HAP-1 (cell line): ENCODE results near the gene NFATC1.

ENCODE experiments used
- DNase-seq, 2 experiments: peaks; one replicate each; pipeline ENCODE4 v3.0.0-alpha.2; 2016 to 2020; ENCODE audit warnings: low spot score in 2 of 2
- H3K27me3 ChIP-seq: fragments of 250-450 bp; sonication (Bioruptor Pico); 2 replicates; pipeline ENCODE4 v1.5.1; 2020; ENCODE audit warnings: low read depth, mild to moderate bottlenecking, moderate library complexity
- H3K36me3 ChIP-seq: fragments of 250-450 bp; sonication (Bioruptor Pico); replicated peaks from 2 replicates; pipeline ENCODE4 v1.5.1; 2020; ENCODE audit warnings: mild to moderate bottlenecking
- H3K4me1 ChIP-seq: fragments of 250-450 bp; sonication (Bioruptor Pico); 2 replicates; pipeline ENCODE4 v1.5.1; 2020; ENCODE audit warnings: mild to moderate bottlenecking
- H3K4me3 ChIP-seq: fragments of 250-450 bp; sonication (Bioruptor Pico); 2 replicates; pipeline ENCODE4 v1.5.1; 2020; ENCODE audit warnings: mild to moderate bottlenecking, moderate library complexity
- H3K9me3 ChIP-seq: fragments of 250-450 bp; sonication (Bioruptor Pico); 2 replicates; pipeline ENCODE4 v1.5.1; 2020; ENCODE audit warnings: mild to moderate bottlenecking, moderate library complexity
- in situ Hi-C: fragments of 300-500 bp; cut with MboI; formaldehyde crosslinking; loops from 3 replicates; pipeline ENCODE4 v1.14.3; 2020; ENCODE audit warnings: low sequenced_read_pairs, inconsistent platforms, mixed read lengths

NFATC1 gene

DNA sequence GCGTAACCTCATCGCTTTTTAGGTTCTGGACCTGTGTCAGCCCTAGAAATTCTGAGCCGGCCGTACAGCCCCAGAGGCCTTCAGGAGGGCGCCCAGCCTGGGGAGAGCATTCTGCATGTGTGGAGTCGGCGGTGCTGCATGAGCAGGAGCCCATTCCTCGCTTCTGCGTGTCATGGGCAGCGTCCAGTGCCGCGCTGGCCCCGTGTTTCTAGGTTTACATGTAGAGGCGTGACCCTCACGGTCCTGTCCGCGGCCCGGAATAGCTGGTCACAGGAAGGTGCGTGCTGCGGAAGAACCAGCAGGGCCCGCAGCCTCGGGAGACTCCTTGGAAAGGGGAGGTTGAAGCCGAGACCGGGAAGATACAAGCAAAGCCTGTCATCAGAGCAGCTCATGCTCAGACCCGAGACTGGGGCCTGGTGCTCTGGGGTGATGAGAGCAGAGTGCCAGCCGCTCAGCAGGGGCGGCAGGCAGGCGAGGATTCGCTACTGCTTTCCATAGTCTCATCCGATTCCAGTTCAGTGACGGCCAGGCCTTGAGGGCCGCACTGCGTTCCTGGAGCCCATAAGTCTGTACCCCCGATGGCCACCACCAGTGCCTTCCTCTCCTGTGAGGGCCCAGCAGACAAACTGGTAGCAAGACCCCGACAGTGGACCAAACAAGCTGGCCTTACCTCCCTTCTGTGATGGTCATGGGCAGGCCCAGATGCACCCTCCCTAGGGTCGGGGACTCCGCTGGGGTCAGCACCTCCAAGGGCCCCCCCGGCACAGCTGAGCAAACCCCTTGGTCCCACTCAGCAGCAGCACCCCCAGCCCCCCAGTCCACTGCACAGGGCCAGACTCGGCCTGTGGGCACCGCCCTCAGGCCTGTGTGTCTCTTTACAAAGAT, 15.6 kb upstream of the NFATC1 start:
- H3K27me3 ChIP-seq = no peaks in the 10 kb centered on the region
- H3K36me3 ChIP-seq = no peaks in the 10 kb centered on the region
- DNase-seq = no peak

GRCh38 chr18:79380816-79381806, 14.6 kb upstream of the NFATC1 start:
- Histone ChIP-seq H3K9me3 (no peaks in the 10 kb centered on the region), H3K4me1 (no peaks in the 10 kb centered on the region), H3K27me3 (no peaks in the 10 kb centered on the region), H3K36me3 (no peaks in the 10 kb centered on the region), H3K4me3 (no peak overlapping the region)
- DNase-seq = peak; percentile 44 to 87
- in situ Hi-C loops = no loop called here

More for the DNA sequence above, 15.6 kb upstream of the NFATC1 start:
- Histone ChIP-seq H3K4me1 (no peaks in the 10 kb centered on the region), H3K4me3 (no peak overlapping the region), H3K9me3 (no peaks in the 10 kb centered on the region)
- in situ Hi-C loops = loop anchor here (10.0 kb wide), 1 partner anchor 265 kb away; no protein-coding TSS in a partner anchor

DNA sequence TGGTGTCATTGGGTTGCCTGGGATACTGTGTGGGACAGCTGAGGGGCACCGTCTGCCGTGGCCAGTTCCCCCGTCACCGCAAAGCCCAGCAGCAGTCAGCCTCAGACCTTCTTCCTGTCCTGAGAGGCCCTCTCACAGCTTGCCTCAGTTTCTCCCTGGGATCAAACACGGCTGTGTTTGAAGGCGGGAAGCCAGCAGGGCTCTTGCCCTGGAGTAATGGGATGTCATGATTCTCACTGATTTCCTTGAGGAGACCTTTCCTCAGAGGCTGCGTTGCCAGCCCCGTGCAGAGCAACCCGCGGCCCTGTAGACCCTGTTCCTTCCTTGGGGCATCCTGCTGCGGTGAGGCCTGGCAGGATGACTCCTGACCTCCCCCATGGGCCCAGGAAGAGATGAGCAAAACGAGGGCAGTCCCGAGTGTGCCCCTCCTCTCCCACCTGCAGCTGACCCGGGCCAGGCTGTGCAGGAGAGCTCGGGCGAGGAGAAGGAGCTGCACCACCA, 13.9 kb upstream of the NFATC1 start:
- no peaks in the 10 kb centered on the region for H3K27me3 ChIP-seq
- no peak for DNase-seq
- no peaks in the 10 kb centered on the region for H3K36me3 ChIP-seq
- H3K9me3 ChIP-seq = no peaks in the 10 kb centered on the region
- in situ Hi-C loops = no loop called here
- no peaks in the 10 kb centered on the region for H3K4me1 ChIP-seq
- no peak overlapping the region for H3K4me3 ChIP-seq

DNA sequence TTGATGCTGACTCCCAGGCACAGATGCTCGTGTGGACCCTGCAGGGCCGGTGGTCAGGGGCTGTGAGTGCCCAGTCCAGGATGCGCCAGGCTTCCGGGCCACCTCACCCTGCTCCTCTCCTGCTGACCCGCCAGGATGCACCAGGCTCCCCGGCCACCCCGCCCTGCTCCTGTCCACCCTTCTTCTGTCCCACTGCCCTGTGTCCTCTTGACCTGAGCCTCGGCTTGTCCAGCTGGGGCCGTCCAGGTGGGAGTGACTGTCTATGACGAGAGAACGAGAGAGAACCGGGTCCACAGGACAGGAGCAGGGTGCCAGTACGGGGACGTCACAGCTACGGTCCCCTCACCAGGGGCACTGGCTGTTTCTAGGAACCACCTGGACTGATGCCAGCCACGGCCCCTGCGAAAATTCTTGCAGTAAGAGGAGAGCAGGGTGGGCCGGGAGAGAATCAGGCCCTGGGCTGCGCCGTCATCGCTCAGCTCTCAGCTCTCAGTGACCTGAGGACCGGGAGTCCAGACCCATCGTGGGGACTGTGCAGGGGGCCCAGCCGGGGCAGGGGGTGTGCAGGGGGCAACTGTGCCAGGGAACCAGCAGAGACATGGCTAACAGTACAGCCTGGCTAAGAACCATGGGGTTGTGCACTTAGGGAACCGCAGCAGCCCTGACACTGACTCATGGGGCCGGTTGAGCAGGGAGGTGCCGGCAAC, 12.9 kb upstream of the NFATC1 start:
- Histone ChIP-seq H3K4me3 (no peak overlapping the region), H3K4me1 (no peaks in the 10 kb centered on the region)
- in situ Hi-C loops = no loop called here

DNA sequence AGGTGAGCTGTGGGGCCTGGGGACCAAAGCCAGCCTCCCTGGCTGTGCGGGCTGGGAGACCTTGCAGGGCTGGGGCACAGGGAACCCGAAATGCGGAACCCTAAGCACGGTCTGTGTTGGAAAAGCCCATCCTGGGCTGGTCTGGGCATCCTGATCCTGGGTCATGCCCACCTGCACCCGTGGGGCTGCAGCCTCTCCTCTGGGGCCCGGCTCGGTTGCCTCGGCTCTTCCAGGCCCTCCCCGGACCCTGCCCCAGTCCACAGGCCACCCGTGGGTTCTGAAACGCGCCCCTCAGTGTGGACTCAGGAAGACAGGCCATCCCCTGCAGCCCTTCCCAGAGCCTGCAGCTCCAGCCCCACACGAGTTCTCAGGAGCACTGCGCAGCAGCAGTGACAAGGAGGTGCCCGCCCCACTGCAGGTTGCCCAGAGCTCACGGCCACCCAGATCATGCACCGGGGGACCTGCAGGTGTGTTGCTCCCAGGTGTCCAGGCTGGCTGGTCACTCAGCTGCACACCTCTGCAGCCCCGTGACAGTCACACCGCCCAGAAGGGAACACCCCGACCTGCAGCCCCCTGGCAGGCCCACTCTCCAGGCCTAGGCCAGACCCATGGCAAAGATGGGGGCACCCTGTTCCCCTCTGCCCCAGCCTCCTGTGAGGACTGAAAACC, 12.2 kb upstream of the NFATC1 start:
- H3K4me1 ChIP-seq = no peaks in the 10 kb centered on the region
- no peaks in the 10 kb centered on the region for H3K36me3 ChIP-seq
- no peaks in the 10 kb centered on the region for H3K27me3 ChIP-seq
- H3K4me3 ChIP-seq = no peak overlapping the region
- no peak for DNase-seq
- in situ Hi-C loops = no loop called here
- no peaks in the 10 kb centered on the region for H3K9me3 ChIP-seq

More for the DNA sequence above, 12.9 kb upstream of the NFATC1 start:
- no peak for DNase-seq
- Histone ChIP-seq H3K36me3 (no peaks in the 10 kb centered on the region), H3K9me3 (no peaks in the 10 kb centered on the region), H3K27me3 (no peaks in the 10 kb centered on the region)

- no peaks in the 10 kb centered on the region for H3K36me3 ChIP-seq
- DNase-seq = no peak
- in situ Hi-C loops = no loop called here
- no peak overlapping the region for H3K4me3 ChIP-seq
- no peaks in the 10 kb centered on the region for H3K9me3 ChIP-seq
- H3K4me1 ChIP-seq = no peaks in the 10 kb centered on the region
- no peaks in the 10 kb centered on the region for H3K27me3 ChIP-seq
These were observed 11.5 kb upstream of the NFATC1 start for GRCh38 chr18:79384151-79384807.

DNA sequence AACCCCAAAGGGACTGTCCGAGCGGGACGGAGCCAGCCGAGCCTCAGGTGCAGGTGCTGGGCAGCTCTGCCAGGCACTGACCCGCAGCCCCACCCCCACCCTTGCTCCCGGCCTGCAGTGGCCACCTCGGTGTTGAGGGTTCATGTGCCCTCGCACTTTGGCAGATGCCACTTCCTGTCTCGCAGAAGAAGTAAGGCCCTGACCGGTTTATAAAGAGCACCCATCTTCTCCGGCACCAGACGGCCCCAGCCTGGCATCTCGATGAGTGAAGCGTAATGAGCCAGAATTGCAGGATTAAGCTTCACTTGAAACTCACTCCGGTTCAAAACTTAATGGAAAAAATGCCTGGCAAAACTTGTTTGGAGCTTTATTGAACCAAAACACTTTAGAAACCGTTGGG, 10.9 kb upstream of the NFATC1 start:
- Histone ChIP-seq H3K4me3 (no peak overlapping the region), H3K9me3 (no peaks in the 10 kb centered on the region), H3K27me3 (no peaks in the 10 kb centered on the region), H3K4me1 (no peaks in the 10 kb centered on the region), H3K36me3 (no peaks in the 10 kb centered on the region)
- in situ Hi-C loops = no loop called here
- DNase-seq = no peak

DNA sequence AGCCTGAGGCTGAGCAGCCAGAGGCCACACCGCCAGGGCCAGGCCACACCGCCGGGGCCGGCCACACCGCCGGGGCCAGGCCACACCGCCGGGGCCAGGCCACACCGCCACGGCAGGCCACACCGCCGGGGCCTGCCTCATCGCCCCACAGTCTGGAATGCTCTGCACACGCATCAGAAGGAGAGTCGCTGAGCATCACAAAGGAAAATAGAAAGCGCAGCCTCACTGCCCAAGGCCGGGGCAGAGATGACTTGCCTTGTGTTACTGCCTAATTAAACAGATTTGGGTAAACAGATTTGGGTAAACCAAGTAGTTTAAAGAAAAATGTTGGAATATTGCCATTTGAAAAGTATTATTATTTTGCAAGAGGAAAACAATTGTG, 10.4 kb upstream of the NFATC1 start:
- no peak for DNase-seq
- Histone ChIP-seq H3K9me3 (no peaks in the 10 kb centered on the region), H3K4me1 (no peaks in the 10 kb centered on the region), H3K36me3 (no peaks in the 10 kb centered on the region), H3K4me3 (no peak overlapping the region), H3K27me3 (no peaks in the 10 kb centered on the region)
- in situ Hi-C loops = no loop called here

GRCh38 chr18:79385708-79386341, 9.9 kb upstream of the NFATC1 start:
- in situ Hi-C loops = no loop called here
- peak in 1 of 2 experiments; percentile 4 for DNase-seq
- Histone ChIP-seq H3K27me3 (no peaks in the 10 kb centered on the region), H3K4me1 (no peaks in the 10 kb centered on the region), H3K36me3 (no peaks in the 10 kb centered on the region), H3K9me3 (no peaks in the 10 kb centered on the region), H3K4me3 (no peak overlapping the region)

GRCh38 chr18:79386547-79386946, 9.2 kb upstream of the NFATC1 start:
- Histone ChIP-seq H3K36me3 (no peaks in the 10 kb centered on the region), H3K4me3 (no peak overlapping the region), H3K27me3 (no peaks in the 10 kb centered on the region), H3K4me1 (no peaks in the 10 kb centered on the region), H3K9me3 (no peaks in the 10 kb centered on the region)
- in situ Hi-C loops = no loop called here
- DNase-seq = peak in 1 of 2 experiments; percentile 3

DNA sequence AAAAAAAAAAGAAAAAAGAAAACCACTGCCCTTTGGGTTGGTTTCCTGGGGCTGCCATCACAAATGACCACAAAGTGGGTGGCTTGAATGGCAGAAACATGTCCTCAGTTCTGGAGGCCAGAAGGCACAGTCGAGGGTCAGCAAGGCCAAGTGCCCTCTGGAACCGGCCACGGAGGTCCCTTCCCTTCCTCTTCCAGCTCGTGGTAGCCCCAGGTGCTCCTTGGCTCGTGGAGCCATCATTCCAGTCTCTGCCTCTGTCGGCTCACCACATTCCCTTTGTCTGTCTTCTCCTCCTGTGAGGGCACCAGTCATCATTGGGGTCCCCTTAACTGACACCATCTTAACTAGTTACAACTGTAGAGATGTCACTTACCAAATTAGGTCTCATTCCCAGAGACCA, 8.5 kb upstream of the NFATC1 start:
- Histone ChIP-seq H3K27me3 (no peaks in the 10 kb centered on the region), H3K36me3 (no peaks in the 10 kb centered on the region), H3K9me3 (no peaks in the 10 kb centered on the region), H3K4me3 (no peak overlapping the region), H3K4me1 (no peaks in the 10 kb centered on the region)
- in situ Hi-C loops = no loop called here
- DNase-seq = peak in 1 of 2 experiments; percentile 4

DNA sequence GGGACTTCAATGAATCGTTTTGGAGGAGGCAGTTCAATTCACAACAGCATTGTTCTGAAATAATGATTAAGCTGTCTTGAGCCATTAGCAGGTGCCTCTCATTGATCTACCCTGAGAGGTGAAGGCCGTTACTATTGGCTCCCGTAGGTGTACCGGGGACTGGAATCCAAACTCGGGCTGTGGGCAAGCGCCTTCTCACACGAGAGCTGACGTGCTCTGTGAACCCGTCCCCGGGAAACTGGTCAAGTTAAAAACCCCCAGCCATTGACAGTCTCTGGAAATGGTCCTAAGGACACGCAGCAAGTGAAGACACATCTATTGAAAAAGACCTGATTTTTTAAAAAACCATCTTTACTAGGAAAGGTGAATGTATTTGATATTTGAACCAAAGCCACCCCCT, 8.1 kb upstream of the NFATC1 start:
- Histone ChIP-seq H3K4me3 (no peak overlapping the region), H3K4me1 (no peaks in the 10 kb centered on the region), H3K36me3 (no peaks in the 10 kb centered on the region), H3K9me3 (no peaks in the 10 kb centered on the region), H3K27me3 (no peaks in the 10 kb centered on the region)
- in situ Hi-C loops = no loop called here
- DNase-seq = no peak
